GM20000 (cell line): ENCODE results near the gene KIF21B.

Experiments
- DNase-seq: peaks from one replicate; pipeline ENCODE4 v3.0.0; 2012; ENCODE audit warnings: low spot score
- CTCF ChIP-seq: IDR thresholded peaks from 2 replicates; pipeline ENCODE4 v1.5.1; 2012; ENCODE audit warnings: mild to moderate bottlenecking, control low read depth; ENCODE audit errors: extremely low read depth, missing control alignments

KIF21B gene

GRCh38 chr1:201019321-201019977 is 4.1 kb downstream of the KIF21B start:
- no peak for TF ChIP-seq CTCF
- DNase-seq: peak; percentile 93

GRCh38 chr1:201017828-201018163 is 5.7 kb downstream of the KIF21B start:
- DNase-seq: no peak
- no peak for TF ChIP-seq CTCF

- no peak for TF ChIP-seq CTCF
- DNase-seq: peak; percentile 62
Measured at GRCh38 chr1:201016943-201017827, 6.3 kb downstream of the KIF21B start.

- no peak for TF ChIP-seq CTCF
- DNase-seq: no peak
Measured at GRCh38 chr1:201016211-201016651, 7.3 kb downstream of the KIF21B start.

GRCh38 chr1:201015551-201016091 is 7.9 kb downstream of the KIF21B start:
- no peak for DNase-seq

GRCh38 chr1:201014816-201015200 is 8.7 kb downstream of the KIF21B start:
- no peak for TF ChIP-seq CTCF
- no peak for DNase-seq

More at GRCh38 chr1:201015551-201016091, 7.9 kb downstream of the KIF21B start:
- TF ChIP-seq CTCF: no peak
